Vagina (tissue), 2 donors: ENCODE results near the gene CCPG1. TPM values are rescaled to one million over a fixed set of nuclear protein-coding genes. Genes with fewer than 3 reads are reported as not detected.
"Not testable (repeated sequence)": the region's sequence is repeated elsewhere in the genome, so short reads cannot be mapped to it uniquely, and the experiment has no call there.

Experiments used
- DNase-seq, 2 donors: peaks; one replicate each; pipeline ENCODE4 v3.0.0-alpha.2; 2017; ENCODE audit errors: extremely low spot score in 2 of 2
- H3K27ac ChIP-seq: fragments of 200-600 bp; sonication (generic); one replicate; pipeline ENCODE4 v1.5.1; 2019
- H3K27me3 ChIP-seq: fragments of 200-600 bp; sonication (generic); one replicate; pipeline ENCODE4 v1.5.1; 2019
- H3K36me3 ChIP-seq, 2 donors: fragments of 200-600 bp; sonication (generic); one replicate each; pipeline ENCODE4 v1.5.1; 2017 to 2019
- H3K4me1 ChIP-seq: fragments of 200-600 bp; sonication (generic); one replicate; pipeline ENCODE4 v1.5.1; 2019
- H3K4me3 ChIP-seq, 2 donors: fragments of 200-600 bp; sonication (generic); 1 replicate in 1 of 2; 2 replicates in 1 of 2; pipeline ENCODE4 v1.5.1; 2016 to 2019
- H3K9me3 ChIP-seq: fragments of 200-600 bp; sonication (generic); one replicate; pipeline ENCODE4 v1.5.1; 2019
- POLR2A ChIP-seq, 2 donors: fragments of 450-650 bp; IDR thresholded peaks; one replicate each; pipeline ENCODE4 v1.6.1; 2017; ENCODE audit warnings: antibody characterized with exemption in 2 of 2, mild to moderate bottlenecking in 2 of 2, moderate library complexity in 2 of 2
- POLR2AphosphoS5 ChIP-seq, 2 donors: sonication (generic); formaldehyde crosslinking; IDR thresholded peaks; one replicate each; pipeline ENCODE4 v1.9.0; 2017; ENCODE audit warnings: antibody characterized with exemption in 2 of 2, mild to moderate bottlenecking in 2 of 2, low read depth in 1 of 2; ENCODE audit not compliant: insufficient read depth in 1 of 2
- intact Hi-C: fragments of 100-400 bp; cut with DNase I; formaldehyde crosslinking; loops from one replicate; pipeline ENCODE4 v1.15.1; 2023
- total RNA-seq: library from RNA; depleted of rRNA; stranded (reverse); fragments of >200 nt; gene quantifications from one replicate; pipeline ENCODE4 v1.2.3, GENCODE V29; 2016
- TF ChIP-seq, protein P1 (sequence below), 3 experiments: fragments of 450-650 bp in 2 of 3; fragments of 200-600 bp in 1 of 3; sonication (generic) in 1 of 3; IDR thresholded peaks; one replicate each; pipeline ENCODE4 v1.5.1; 2017 to 2019; ENCODE audit warnings: antibody characterized with exemption in 3 of 3, mild to moderate bottlenecking in 2 of 3, moderate library complexity in 2 of 3

Gene CCPG1, protein sequence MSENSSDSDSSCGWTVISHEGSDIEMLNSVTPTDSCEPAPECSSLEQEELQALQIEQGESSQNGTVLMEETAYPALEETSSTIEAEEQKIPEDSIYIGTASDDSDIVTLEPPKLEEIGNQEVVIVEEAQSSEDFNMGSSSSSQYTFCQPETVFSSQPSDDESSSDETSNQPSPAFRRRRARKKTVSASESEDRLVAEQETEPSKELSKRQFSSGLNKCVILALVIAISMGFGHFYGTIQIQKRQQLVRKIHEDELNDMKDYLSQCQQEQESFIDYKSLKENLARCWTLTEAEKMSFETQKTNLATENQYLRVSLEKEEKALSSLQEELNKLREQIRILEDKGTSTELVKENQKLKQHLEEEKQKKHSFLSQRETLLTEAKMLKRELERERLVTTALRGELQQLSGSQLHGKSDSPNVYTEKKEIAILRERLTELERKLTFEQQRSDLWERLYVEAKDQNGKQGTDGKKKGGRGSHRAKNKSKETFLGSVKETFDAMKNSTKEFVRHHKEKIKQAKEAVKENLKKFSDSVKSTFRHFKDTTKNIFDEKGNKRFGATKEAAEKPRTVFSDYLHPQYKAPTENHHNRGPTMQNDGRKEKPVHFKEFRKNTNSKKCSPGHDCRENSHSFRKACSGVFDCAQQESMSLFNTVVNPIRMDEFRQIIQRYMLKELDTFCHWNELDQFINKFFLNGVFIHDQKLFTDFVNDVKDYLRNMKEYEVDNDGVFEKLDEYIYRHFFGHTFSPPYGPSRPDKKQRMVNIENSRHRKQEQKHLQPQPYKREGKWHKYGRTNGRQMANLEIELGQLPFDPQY
- 23.1 TPM for total RNA-seq

DNA sequence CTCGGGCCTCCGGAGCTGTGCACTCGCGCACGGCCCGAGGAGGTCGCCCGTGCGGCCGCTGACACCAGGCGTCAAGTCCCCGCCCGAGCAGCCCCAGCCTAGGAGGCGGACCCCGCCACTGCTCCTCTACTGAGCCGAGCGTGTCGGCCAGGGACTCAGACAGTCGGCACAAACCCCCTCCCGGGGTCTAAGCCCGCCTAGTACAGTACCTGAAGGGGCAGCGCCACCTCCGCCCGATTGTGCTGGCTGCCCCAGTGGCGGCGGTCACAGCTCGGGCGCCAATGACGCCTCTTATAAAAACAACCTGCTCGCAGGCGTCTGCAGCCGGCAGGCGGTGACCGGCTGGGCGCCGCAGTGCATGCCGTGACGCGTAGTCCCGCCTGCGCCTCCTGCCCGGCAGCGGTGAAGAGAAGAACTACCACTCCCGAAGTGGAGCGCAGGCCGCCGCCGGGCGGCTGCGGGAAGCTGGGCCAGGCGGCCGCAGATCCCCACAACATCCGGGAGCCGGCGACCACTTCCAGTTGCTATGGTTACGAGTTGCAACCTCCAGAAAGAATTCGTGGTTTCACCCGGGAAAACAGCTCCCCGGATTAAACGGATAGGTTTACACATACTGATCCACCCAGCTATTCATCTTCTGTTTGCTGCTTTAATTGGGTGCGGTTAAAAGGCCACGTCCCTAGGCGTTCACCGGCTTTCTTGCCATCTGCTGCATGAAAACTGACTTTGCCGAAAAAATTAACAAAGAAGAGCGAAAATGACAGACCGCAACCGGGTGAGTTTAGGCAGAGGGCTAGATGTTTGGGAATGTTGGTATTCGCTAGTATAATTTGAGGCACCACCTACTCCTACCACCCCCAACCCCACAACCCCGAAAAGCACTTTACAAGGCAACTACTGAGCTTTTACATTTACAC lies at the start of gene CCPG1, which contains the start of gene PIERCE2:
Gene CCPG1 (minus strand): TSS at position 348 of the 917 bp plus-strand sequence. CDS start 18,935 bp downstream, outside the sequence.
Gene PIERCE2 (plus strand): TSS at position 484 of the 917 bp plus-strand sequence. CDS start 274 bp downstream, at position 758.
- Histone ChIP-seq H3K36me3 (no peaks in the 10 kb centered on the region), H3K4me1 (peaks cover 47% of the 10 kb centered on the region), H3K4me3 (peak within 1 kb of the TSS; percentile 68 to 73), H3K27me3 (no peaks in the 10 kb centered on the region), H3K9me3 (no peaks in the 10 kb centered on the region), H3K27ac (peak within 1 kb of the TSS; percentile 84)
- peak; percentile 92 to 96 for DNase-seq
- TF ChIP-seq, protein P1, sequence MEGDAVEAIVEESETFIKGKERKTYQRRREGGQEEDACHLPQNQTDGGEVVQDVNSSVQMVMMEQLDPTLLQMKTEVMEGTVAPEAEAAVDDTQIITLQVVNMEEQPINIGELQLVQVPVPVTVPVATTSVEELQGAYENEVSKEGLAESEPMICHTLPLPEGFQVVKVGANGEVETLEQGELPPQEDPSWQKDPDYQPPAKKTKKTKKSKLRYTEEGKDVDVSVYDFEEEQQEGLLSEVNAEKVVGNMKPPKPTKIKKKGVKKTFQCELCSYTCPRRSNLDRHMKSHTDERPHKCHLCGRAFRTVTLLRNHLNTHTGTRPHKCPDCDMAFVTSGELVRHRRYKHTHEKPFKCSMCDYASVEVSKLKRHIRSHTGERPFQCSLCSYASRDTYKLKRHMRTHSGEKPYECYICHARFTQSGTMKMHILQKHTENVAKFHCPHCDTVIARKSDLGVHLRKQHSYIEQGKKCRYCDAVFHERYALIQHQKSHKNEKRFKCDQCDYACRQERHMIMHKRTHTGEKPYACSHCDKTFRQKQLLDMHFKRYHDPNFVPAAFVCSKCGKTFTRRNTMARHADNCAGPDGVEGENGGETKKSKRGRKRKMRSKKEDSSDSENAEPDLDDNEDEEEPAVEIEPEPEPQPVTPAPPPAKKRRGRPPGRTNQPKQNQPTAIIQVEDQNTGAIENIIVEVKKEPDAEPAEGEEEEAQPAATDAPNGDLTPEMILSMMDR (IDR thresholded peaks at IDR 0.05): peak; percentile 52 to 90 (median 78)
- TF ChIP-seq POLR2A (IDR thresholded peaks at IDR 0.05) (peak in 1 of 2 donors; percentile 57), POLR2AphosphoS5 (IDR thresholded peaks at IDR 0.05; ENCODE audit: insufficient read depth in 1 of 2, low read depth in 1 of 2) (peak; percentile 74 to 88)
- intact Hi-C loops: no loop called here

DNA sequence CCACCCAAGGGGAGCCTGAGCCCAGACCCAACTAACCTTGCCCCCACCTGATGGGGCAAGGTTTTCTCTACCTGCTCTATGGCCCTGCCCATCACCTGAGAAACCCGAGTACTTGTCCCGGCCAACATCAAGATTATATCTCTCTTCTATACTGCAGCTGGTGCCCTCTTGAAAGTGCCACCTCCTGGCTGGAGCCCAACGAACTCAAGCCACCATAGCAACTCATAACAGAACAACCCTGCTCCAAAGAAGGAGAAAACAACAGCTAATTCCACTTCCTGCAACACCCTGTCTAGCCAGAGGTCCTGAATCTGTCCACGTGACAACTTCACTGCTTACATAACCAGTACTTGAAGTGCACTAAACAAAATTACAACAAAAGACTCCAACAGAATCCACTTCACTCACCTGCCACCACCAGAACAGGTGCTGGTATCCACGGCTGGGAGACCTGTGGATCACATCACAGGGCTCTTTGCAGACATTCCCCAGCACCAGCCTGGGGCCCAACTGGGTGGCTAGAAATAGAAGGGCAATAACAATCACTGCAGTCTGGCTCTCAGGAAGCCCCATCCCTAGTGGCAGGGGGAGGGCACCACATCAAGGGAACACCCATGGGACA lies 49.4 kb upstream of the CCPG1 start:
- H3K27ac ChIP-seq: no peak overlapping the region
- H3K27me3 ChIP-seq: no peaks in the 10 kb centered on the region
- intact Hi-C loops: no loop called here
- TF ChIP-seq, protein P1 (IDR thresholded peaks at IDR 0.05): no peak
- no peak for TF ChIP-seq POLR2AphosphoS5 (IDR thresholded peaks at IDR 0.05; ENCODE audit: insufficient read depth in 1 of 2, low read depth in 1 of 2)
- TF ChIP-seq POLR2A (IDR thresholded peaks at IDR 0.05): no peak
- no peaks in the 10 kb centered on the region for H3K9me3 ChIP-seq
- H3K36me3 ChIP-seq: no peaks in the 10 kb centered on the region
- DNase-seq: no peak
- H3K4me3 ChIP-seq: no peak overlapping the region
- no peaks in the 10 kb centered on the region for H3K4me1 ChIP-seq

DNA sequence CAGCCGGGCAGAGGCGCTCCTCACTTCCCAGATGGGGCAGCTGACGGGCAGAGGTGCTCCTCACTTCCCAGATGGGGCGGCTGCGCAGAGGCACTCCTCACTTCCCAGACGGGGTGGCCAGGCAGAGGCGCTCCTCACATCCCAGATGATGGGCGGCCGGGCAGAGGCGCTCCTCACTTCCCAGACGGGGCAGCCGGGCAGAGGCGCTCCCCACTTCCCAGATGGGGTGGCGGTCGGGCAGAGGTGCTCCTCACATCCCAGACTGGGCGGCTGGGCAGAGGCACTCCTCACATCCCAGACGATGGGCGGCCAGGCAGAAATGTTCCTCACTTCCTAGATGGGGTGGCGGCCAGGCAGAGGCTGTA lies 38.9 kb upstream of the CCPG1 start:
- DNase-seq, intact Hi-C loops, H3K4me3 ChIP-seq, H3K36me3 ChIP-seq, H3K4me1 ChIP-seq, H3K27me3 ChIP-seq, H3K27ac ChIP-seq, H3K9me3 ChIP-seq: not testable (repeated sequence)

DNA sequence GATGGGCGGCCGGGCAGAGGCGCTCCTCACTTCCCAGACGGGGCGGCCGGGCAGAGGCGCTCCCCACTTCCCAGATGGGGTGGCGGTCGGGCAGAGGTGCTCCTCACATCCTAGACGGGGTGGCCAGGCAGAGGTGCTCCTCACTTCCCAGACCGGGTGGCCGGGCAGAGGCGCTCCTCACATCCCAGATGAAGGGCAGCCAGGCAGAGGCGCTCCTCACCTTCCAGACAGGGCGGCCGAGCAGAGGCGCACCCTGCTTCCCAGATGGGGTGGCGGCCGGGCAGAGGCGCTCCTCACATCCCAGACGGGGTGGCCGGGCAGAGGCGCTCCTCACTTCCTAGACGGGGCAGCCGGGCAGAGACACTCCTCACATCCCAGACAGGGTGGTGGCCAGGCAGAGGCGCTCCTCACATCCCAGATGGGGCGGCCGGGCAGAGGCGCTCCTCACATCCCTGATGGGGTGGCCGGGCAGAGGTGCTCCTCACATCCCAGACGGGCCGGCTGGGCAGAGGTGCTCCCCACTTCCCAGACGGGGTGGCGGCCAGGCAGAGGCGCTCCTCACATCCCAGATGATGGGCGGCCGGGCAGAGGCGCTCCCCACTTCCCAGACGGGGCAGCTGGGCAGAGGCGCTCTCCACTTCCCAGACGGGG lies 38.3 kb upstream of the CCPG1 start:
- H3K36me3 ChIP-seq, H3K27ac ChIP-seq, H3K4me1 ChIP-seq, H3K9me3 ChIP-seq, DNase-seq, intact Hi-C loops, H3K4me3 ChIP-seq, H3K27me3 ChIP-seq: not testable (repeated sequence)

DNA sequence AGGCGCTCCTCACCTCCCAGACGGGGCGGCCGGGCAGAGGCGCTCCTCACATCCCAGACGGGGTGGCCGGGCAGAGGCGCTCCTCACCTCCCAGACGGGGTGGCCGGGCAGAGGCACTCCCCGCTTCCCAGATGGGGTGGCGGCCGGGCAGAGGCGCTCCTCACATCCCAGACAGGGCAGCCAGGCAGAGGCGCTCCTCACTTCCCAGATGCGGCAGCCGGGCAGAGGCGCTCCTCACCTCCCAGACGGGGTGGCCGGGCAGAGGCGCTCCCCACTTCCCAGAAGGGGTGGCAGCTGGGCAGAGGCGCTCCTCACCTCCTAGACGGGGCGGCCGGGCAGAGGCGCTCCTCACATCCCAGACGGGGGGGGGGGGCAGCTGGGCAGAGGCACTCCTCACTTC lies 37.8 kb upstream of the CCPG1 start:
- H3K27ac ChIP-seq, DNase-seq, H3K4me3 ChIP-seq, H3K9me3 ChIP-seq, H3K4me1 ChIP-seq, intact Hi-C loops, H3K27me3 ChIP-seq, H3K36me3 ChIP-seq: not testable (repeated sequence)

DNA sequence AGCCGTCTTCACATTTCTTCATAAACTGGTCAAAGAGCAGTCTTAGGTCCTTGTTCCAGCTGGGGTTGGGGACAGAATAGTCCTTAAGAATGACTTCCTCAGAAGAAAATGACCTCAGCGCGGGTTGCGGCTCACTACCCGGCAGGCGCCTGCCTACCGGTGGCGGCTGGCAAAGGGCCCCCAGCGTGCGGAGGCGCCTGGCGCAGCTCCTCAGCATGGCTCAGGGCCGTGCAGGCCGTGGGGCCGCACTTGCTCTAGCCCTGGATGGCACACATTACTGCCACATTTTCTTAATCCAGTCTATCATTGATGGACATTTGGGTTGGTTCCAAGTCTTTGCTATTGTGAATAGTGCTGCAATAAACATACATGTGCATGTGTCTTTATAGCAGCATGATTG lies 35.0 kb upstream of the CCPG1 start:
- H3K27ac ChIP-seq, DNase-seq, H3K36me3 ChIP-seq, H3K27me3 ChIP-seq, H3K4me3 ChIP-seq, H3K4me1 ChIP-seq, H3K9me3 ChIP-seq, intact Hi-C loops: not testable (repeated sequence)
